Breast epithelium (tissue), 3 donors: ENCODE results near the gene CYYR1.

ENCODE experiments used
- CTCF ChIP-seq, 3 donors: fragments of 450-650 bp; IDR thresholded peaks; one replicate each; pipeline ENCODE4 v1.5.1; 2016 to 2017; ENCODE audit warnings: antibody characterized with exemption in 3 of 3, mild to moderate bottlenecking in 3 of 3, moderate library complexity in 3 of 3
- POLR2A ChIP-seq: fragments of 450-650 bp; IDR thresholded peaks from one replicate; pipeline ENCODE4 v1.6.1; 2016; ENCODE audit warnings: antibody characterized with exemption, mild to moderate bottlenecking, moderate library complexity
- POLR2AphosphoS5 ChIP-seq, 3 donors: sonication (generic); formaldehyde crosslinking; IDR thresholded peaks; one replicate each; pipeline ENCODE4 v1.6.1; 2017; ENCODE audit warnings: antibody characterized with exemption in 3 of 3

- TF ChIP-seq POLR2A (no peak), CTCF (IDR thresholded peaks at IDR 0.05) (no peak), POLR2AphosphoS5 (IDR thresholded peaks at IDR 0.05) (no peak)
Observed at GRCh38 chr21:26597031-26597430, 23.9 kb upstream of the CYYR1 start.
